ENCODE data around the gene NUDT17.

The NUDT17 gene

DNA sequence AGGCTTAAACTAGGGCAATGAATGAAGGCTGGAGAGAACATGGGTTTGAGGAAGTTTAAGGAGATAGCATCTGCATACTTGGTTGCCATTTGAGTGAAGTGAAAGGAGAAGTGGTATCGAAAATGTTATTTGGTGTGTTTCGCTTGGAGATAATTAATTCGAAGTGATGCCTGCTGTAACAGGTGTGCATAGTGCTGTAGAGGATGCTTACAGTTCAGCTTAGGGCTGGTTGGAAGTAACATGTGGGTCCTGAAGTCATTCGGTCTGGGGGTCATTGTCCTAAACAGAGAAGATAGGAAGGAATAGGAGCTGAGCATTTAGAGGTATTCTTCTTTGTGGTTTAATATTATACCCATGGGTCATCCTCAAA lies 301 bp upstream of the NUDT17 start:
- Histone ChIP-seq H3K4me3 (peak overlapping the region; percentile 90), H3K27ac (no peak overlapping the region), H3K9ac (ENCODE audit: insufficient read length) (no peak overlapping the region), H3K36me3 (ENCODE audit: insufficient read depth, low read length) (peaks cover 39% of the 10 kb centered on the region), H3K9me3 (ENCODE audit: low read depth, low read length) (no peaks in the 10 kb centered on the region)
- no peak for DNase-seq (ENCODE audit: low read depth, low spot score)
- TF ChIP-seq EZH2 (IDR thresholded peaks at IDR 0.05) (no peak), FOXP2 (optimal IDR thresholded peaks at IDR 0.05; ENCODE audit: control extremely low read depth, extremely low read length, insufficient read depth) (no peak), POLR2AphosphoS5 (IDR thresholded peaks at IDR 0.05; ENCODE audit: borderline replicate concordance, low read depth, low read length) (no peak)

DNA sequence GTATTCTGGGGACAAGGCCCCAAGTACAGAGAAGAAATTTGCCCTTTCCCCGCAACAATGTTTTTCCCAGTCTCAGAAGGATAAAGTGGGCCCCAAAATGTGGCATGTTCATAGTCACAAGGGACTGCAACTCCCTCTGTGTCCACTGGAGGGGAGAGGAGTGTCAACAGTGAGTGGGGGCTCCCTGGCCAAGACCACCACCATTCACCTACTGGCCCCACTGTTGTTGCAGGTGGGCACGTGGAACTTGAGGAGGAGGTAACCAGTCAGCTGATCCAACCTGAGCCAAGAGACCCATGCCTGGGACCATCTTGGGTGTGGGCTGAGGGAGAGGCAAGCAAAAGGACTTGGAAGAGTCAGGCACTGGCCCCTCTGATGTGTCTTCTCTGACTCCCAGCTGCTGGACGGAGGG lies 777 bp downstream of the NUDT17 start:
- TF ChIP-seq EZH2 (IDR thresholded peaks at IDR 0.05) (no peak), FOXP2 (optimal IDR thresholded peaks at IDR 0.05; ENCODE audit: control extremely low read depth, extremely low read length, insufficient read depth) (no peak), POLR2AphosphoS5 (IDR thresholded peaks at IDR 0.05; ENCODE audit: borderline replicate concordance, low read depth, low read length) (no peak)
- H3K36me3 ChIP-seq (ENCODE audit: insufficient read depth, low read length): peaks cover 38% of the 10 kb centered on the region
- peak overlapping the region; percentile 90 for H3K4me3 ChIP-seq
- no peak for DNase-seq (ENCODE audit: low read depth, low spot score)
- no peak overlapping the region for H3K27ac ChIP-seq
- no peaks in the 10 kb centered on the region for H3K9me3 ChIP-seq (ENCODE audit: low read depth, low read length)
- peak overlapping the region; percentile 79 for H3K9ac ChIP-seq (ENCODE audit: insufficient read length)

DNA sequence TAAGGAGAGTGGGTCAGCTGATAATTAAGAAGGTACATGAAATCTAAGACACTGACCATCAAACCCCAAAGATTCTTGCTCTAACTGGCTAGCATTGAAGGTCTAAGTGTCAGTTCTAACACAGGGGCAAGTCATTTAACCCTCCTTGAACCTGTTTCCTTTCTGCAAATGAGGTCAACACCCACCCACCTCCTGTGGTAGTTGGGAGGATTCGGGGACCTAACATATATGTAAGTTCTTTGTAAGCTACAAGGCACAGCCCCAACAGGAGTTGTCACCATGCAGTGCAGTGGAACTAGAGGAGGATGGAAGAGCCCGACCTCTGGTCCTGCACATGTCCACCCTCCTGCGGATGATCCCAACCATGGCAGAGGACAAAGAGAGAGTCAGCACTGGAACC lies 2.4 kb downstream of the NUDT17 start:
- no peak for TF ChIP-seq POLR2AphosphoS5 (IDR thresholded peaks at IDR 0.05; ENCODE audit: borderline replicate concordance, low read depth, low read length)
- no peak for TF ChIP-seq EZH2 (IDR thresholded peaks at IDR 0.05)
- no peak for TF ChIP-seq FOXP2 (optimal IDR thresholded peaks at IDR 0.05; ENCODE audit: control extremely low read depth, extremely low read length, insufficient read depth)

DNA sequence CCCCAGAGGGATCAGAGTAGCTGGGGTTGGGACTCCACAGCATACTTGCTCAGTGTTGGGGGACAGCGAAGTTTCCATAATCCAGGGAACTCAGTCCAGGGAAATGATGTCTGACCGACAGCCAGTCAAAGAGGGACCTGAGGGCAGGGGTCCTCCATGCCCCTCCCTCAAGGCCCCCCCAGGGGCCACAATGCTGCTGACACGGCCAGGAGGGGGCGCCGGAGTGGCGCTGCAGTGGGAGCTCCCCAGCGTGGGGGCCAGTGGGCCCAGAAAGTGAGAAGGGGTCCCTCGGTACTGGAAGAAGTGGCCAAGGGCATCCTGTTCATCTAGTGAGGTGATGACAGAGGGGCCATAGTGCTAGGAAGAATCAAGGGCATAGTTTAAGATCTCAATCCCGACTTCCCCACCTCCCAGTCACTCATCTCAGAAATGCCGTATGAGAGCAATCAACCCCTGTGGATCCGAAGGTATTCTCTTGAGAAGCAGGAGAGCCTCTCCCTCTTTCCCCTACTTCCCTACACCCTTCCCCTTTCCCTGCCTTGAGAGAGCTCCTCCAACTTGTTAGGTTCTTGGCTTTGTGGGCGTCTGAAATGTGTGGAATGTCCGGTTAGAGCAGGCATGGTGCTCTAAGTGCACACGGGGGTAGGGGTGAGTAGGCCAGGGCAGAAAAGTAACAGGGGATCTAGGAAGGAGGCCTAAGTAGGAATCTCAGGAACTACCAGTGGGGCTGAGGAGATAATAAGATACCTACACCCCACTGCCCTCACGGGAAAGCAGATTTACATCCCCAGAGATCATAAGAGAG lies 4.1 kb downstream of the NUDT17 start:
- Histone ChIP-seq H3K4me3 (no peak overlapping the region), H3K27ac (no peak overlapping the region), H3K9me3 (ENCODE audit: low read depth, low read length) (no peaks in the 10 kb centered on the region), H3K9ac (ENCODE audit: insufficient read length) (no peak overlapping the region), H3K36me3 (ENCODE audit: insufficient read depth, low read length) (peaks cover 31% of the 10 kb centered on the region; the same call in 1 of the 2 replicates)
- no peak for DNase-seq (ENCODE audit: low read depth, low spot score)
- TF ChIP-seq FOXP2 (optimal IDR thresholded peaks at IDR 0.05; ENCODE audit: control extremely low read depth, extremely low read length, insufficient read depth) (no peak), POLR2AphosphoS5 (IDR thresholded peaks at IDR 0.05; ENCODE audit: borderline replicate concordance, low read depth, low read length) (no peak), EZH2 (IDR thresholded peaks at IDR 0.05) (no peak)

More for the DNA sequence above, 2.4 kb downstream of the NUDT17 start:
- Histone ChIP-seq H3K9me3 (ENCODE audit: low read depth, low read length) (no peaks in the 10 kb centered on the region), H3K9ac (ENCODE audit: insufficient read length) (no peak overlapping the region), H3K36me3 (ENCODE audit: insufficient read depth, low read length) (peaks cover 26% of the 10 kb centered on the region; the same call in 1 of the 2 replicates), H3K27ac (no peak overlapping the region), H3K4me3 (no peak overlapping the region)
- DNase-seq (ENCODE audit: low read depth, low spot score): no peak

DNA sequence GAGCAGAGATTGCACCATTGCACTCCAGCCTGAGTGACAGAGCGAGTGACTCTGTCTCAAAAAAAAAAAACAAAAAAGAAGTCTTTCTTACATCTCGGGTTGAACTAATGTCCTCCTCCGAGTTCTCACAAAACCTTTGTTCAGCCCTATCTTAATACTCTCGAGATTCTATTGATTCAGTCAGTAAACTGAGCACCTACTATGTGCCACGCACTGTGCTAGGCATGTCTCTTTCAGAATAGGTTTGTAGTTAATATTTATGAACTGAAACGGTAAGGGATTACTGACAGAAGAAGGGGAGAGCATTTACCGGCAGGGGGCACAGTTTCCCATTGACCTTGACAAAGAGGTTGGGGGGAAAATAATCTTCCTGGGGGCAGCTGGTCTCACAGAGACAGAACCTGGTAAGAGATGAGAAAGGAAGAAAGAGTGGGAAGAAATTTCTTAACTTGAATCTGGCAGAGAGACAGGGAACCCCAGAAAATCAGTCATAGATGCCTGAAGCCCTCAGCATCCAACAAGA lies 10.1 kb downstream of the NUDT17 start:
- DNase-seq (ENCODE audit: low read depth, low spot score): no peak
- Histone ChIP-seq H3K9me3 (ENCODE audit: low read depth, low read length) (no peaks in the 10 kb centered on the region), H3K36me3 (ENCODE audit: insufficient read depth, low read length) (peaks cover 33% of the 10 kb centered on the region; the same call in 1 of the 2 replicates), H3K4me3 (no peak overlapping the region), H3K9ac (ENCODE audit: insufficient read length) (no peak overlapping the region), H3K27ac (no peak overlapping the region)
- TF ChIP-seq FOXP2 (optimal IDR thresholded peaks at IDR 0.05; ENCODE audit: control extremely low read depth, extremely low read length, insufficient read depth): no peak
- TF ChIP-seq EZH2 (IDR thresholded peaks at IDR 0.05): no peak
- no peak for TF ChIP-seq POLR2AphosphoS5 (IDR thresholded peaks at IDR 0.05; ENCODE audit: borderline replicate concordance, low read depth, low read length)

DNA sequence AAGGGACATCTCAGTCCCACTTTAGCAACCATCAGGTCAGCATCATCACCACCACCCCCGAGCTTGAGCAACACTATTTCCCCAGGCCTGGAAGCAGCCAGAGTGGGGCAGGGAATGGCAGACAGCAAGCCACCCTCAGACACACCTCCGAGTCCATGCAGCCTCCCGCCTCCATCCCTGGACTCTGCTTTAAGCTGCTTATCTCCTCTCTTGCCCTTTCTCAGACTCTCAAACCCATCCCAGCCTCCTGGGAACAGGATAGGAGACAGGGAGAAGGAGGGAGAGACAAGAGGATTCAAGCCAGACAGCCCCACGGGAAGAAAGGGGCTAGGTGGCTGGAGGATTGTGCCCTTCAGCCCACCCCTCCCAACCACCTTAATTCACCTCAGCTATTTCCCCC lies 11.7 kb downstream of the NUDT17 start:
- Histone ChIP-seq H3K27ac (no peak overlapping the region), H3K9ac (ENCODE audit: insufficient read length) (no peak overlapping the region), H3K9me3 (ENCODE audit: low read depth, low read length) (no peaks in the 10 kb centered on the region), H3K4me3 (no peak overlapping the region), H3K36me3 (ENCODE audit: insufficient read depth, low read length) (peaks cover 28% of the 10 kb centered on the region; the same call in 1 of the 2 replicates)
- DNase-seq (ENCODE audit: low read depth, low spot score): no peak
- no peak for TF ChIP-seq FOXP2 (optimal IDR thresholded peaks at IDR 0.05; ENCODE audit: control extremely low read depth, extremely low read length, insufficient read depth)
- TF ChIP-seq EZH2 (IDR thresholded peaks at IDR 0.05): no peak
- no peak for TF ChIP-seq POLR2AphosphoS5 (IDR thresholded peaks at IDR 0.05; ENCODE audit: borderline replicate concordance, low read depth, low read length)

DNA sequence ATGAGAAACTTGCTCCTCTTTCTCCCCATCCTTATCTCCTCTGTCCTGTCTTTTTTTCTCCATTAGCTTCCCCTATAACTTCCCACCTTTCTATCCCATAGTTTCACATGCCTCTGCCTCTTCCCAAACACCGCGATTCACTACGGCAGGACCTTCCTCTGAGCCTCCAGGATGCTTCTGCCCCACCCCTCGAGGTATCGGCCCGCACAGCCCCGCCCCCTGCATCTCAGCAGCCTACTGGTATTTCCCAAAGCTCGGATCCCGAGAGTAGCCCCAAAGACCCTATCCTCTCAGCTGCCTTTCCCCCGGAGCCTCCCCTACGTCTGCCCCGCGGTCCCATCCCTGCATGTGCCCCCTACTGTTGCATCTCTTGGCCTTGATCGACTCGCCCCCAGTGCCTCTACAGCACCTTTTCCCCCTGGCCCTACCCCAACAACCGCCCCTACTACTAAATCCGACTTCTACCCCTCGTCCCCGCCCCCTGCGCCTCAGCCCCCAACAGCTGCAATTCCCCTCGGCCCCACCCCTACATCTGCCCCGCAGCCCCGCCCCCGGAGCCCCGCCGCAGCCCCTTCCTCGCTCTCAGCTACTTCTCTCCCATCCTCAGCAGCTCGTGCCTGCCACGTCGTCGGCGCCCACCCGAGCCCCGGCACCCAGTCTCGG lies 12.9 kb downstream of the NUDT17 start:
- DNase-seq (ENCODE audit: low read depth, low spot score): no peak
- no peak for TF ChIP-seq FOXP2 (optimal IDR thresholded peaks at IDR 0.05; ENCODE audit: control extremely low read depth, extremely low read length, insufficient read depth)
- TF ChIP-seq POLR2AphosphoS5 (IDR thresholded peaks at IDR 0.05; ENCODE audit: borderline replicate concordance, low read depth, low read length): no peak
- TF ChIP-seq EZH2 (IDR thresholded peaks at IDR 0.05): no peak
- H3K9ac ChIP-seq (ENCODE audit: insufficient read length): peak overlapping the region; percentile 62
- H3K27ac ChIP-seq: no peak overlapping the region
- peak overlapping the region; percentile 94 for H3K4me3 ChIP-seq
- H3K9me3 ChIP-seq (ENCODE audit: low read depth, low read length): no peaks in the 10 kb centered on the region
- H3K36me3 ChIP-seq (ENCODE audit: insufficient read depth, low read length): peaks cover 21% of the 10 kb centered on the region; the same call in 1 of the 2 replicates

DNA sequence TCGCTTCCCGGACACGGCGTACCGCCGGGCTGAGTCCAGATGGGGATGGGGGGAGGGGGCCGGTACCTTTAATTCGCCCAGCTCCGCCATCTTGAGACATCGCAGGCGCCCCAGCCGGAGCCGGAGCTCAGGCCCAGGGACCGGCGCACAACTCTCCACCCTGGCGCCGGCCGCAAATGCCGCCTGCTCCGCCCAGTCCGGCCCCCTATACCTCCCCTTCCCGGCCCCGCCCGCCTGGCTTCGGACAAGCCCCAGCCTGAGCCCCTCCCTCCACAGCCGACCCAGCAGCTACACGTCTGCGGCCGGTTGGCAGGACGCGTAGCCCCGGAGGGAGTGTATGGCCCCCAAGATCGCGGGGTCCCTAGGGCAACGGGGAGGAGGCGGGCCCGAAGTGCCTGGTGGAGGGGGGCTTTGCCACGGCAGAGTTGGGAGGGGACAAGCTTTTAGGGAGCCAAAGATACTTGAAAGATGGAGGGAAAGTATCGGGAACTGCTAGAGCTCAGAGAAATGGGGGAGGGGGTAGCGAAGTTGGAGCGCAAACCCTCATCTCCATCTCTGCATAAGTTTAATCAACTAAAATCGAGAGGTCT lies 13.6 kb downstream of the NUDT17 start, which contains the start of gene PIAS3:
Gene PIAS3, minus strand, starts transcription at position 181 of the 590 bp plus-strand sequence. Its CDS starts 91 bp downstream, at position 90.
- H3K9ac ChIP-seq (ENCODE audit: insufficient read length): peak within 1 kb of the TSS; percentile 62
- peak within 1 kb of the TSS; percentile 94 for H3K4me3 ChIP-seq
- no peaks in the 10 kb centered on the region for H3K9me3 ChIP-seq (ENCODE audit: low read depth, low read length)
- peak; percentile 59; the same call in 1 of the 2 replicates for TF ChIP-seq POLR2AphosphoS5 (IDR thresholded peaks at IDR 0.05; ENCODE audit: borderline replicate concordance, low read depth, low read length)
- no peak for TF ChIP-seq FOXP2 (optimal IDR thresholded peaks at IDR 0.05; ENCODE audit: control extremely low read depth, extremely low read length, insufficient read depth)
- no peak for TF ChIP-seq EZH2 (IDR thresholded peaks at IDR 0.05)
- no peak for DNase-seq (ENCODE audit: low read depth, low spot score)
- H3K27ac ChIP-seq: peak within 1 kb of the TSS; percentile 49; the same call in 1 of the 2 replicates
- H3K36me3 ChIP-seq (ENCODE audit: insufficient read depth, low read length): peaks cover 15% of the 10 kb centered on the region; the same call in 1 of the 2 replicates
